SK-N-MC (cell line): ENCODE results near the gene MT1E.

ENCODE experiments used
- DNase-seq: peaks from one replicate; pipeline ENCODE4 v3.0.0-alpha.2; 2011; ENCODE audit warnings: low read depth, low spot score
- H3K27ac ChIP-seq: fragments of 200-600 bp; sonication (generic); 2 replicates; pipeline ENCODE4 v1.5.1; 2016; ENCODE audit warnings: mixed run types
- H3K36me3 ChIP-seq: fragments of 200-600 bp; sonication (generic); 2 replicates; pipeline ENCODE4 v1.6.1; 2017; ENCODE audit warnings: antibody characterized with exemption, low read length, mixed read lengths; ENCODE audit not compliant: insufficient read depth
- H3K4me3 ChIP-seq: fragments of 200-600 bp; sonication (generic); 2 replicates; pipeline ENCODE4 v1.5.1; 2016
- H3K9ac ChIP-seq: fragments of 200-600 bp; sonication (generic); 2 replicates; pipeline ENCODE4 v1.8.0; 2017; ENCODE audit warnings: mixed run types, mixed read lengths; ENCODE audit not compliant: insufficient read length
- H3K9me3 ChIP-seq: fragments of 200-600 bp; sonication (generic); 2 replicates; pipeline ENCODE4 v1.6.1; 2017; ENCODE audit warnings: low read depth, mild to moderate bottlenecking, antibody characterized with exemption, low read length, moderate library complexity, mixed read lengths
- EZH2 ChIP-seq: fragments of 200-600 bp; sonication (generic); IDR thresholded peaks from one replicate; pipeline ENCODE4 v1.6.1; 2017; ENCODE audit warnings: antibody characterized with exemption
- FOXP2 ChIP-seq: optimal IDR thresholded peaks from 2 replicates; pipeline ENCODE3; 2011; ENCODE audit warnings: mild to moderate bottlenecking, moderate library complexity; ENCODE audit not compliant: insufficient read depth; ENCODE audit errors: extremely low read length, control extremely low read depth
- POLR2AphosphoS5 ChIP-seq: IDR thresholded peaks from 2 replicates; pipeline ENCODE4 v1.6.1; 2012; ENCODE audit warnings: mild to moderate bottlenecking, low read depth, low read length, borderline replicate concordance

Gene MT1E

DNA sequence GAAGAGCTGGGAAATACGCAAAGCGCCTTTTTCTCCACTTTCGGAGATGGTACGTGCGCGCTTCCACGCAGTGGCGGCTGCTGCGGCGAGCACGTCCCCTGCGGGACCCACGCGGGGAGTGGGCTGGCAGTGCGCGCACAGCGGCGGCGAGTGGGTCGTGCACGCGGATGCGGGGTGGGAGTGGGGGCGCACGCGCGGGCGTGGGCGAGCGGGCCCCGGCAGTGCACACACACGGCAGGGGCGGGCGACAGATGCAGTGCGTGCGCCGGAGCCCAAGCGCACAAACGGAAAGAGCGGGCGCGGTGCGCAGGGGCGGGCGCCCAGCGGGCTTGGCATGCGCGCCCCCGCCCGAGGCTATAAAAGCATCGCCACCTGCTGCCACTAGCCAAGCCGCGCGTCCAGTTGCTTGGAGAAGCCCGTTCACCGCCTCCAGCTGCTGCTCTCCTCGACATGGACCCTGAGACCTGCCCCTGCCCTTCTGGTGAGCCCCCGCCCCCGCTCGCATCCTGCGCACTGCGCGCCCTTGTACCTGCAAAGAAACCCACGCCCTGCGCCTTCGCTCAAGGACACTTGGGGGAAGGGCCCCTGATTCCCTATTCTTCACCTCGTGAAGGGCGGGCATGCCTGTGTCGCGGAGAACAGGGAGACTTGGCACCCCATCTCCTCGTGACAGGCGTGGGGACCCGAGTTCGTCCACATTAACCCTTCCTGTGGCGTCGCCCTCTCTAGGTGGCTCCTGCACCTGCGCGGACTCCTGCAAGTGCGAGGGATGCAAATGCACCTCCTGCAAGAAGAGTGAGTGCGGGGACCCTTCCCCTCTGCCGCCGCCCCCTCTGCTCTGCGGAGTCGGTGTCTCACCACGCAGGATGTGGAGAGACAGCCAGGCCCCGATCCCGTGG lies 36.2 kb upstream of the MT1E start, which contains the start of gene MT3:
Gene MT3 (plus strand): TSS at position 388 of the 899 bp plus-strand sequence. CDS start 63 bp downstream, at position 451.
- no peak within 1 kb of the TSS for H3K4me3 ChIP-seq
- no peak within 1 kb of the TSS for H3K27ac ChIP-seq
- DNase-seq, result no peak
- TF ChIP-seq FOXP2, result no peak
- no peak for TF ChIP-seq POLR2AphosphoS5
- no peak for TF ChIP-seq EZH2
- H3K9ac ChIP-seq, result no peak within 1 kb of the TSS
- H3K9me3 ChIP-seq, result no peaks in the 10 kb centered on the region
- H3K36me3 ChIP-seq, result no peaks in the 10 kb centered on the region

DNA sequence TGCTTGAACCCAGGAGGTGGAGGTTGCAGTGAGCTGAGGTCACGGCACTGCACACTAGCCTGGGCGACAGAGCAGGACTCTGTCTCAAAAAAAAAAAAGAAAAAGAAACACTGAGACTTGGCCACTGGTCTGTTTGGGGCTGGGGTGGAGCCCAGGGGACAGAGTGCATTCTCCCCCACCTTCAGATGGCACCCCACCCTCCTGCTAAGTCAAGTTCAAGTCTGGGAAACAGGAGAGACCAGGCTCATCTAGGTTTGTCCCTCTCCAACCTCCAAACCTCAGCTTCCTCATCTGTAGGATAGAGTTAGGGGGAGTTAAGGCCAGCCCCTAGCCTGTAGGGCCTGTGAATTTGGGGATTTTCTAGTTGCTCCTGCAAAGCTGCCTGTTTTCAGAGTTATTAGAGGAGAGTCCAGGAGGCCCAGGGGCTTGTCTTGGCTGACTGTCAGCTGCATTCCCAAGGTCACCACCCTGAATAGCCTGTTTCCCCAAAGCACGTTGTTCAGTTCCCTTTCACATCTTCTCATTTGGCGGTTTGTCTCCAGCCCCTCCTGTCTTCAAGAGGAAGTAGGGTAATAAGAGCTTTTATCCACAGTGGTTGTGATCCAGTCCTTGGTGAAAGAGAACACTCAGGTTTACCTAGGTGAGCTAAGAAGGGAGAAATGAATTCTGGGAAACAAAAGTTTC lies 34.1 kb upstream of the MT1E start:
- H3K9ac ChIP-seq, result no peak overlapping the region
- H3K9me3 ChIP-seq, result no peaks in the 10 kb centered on the region
- no peak for DNase-seq
- no peaks in the 10 kb centered on the region for H3K36me3 ChIP-seq
- TF ChIP-seq FOXP2 (no peak), POLR2AphosphoS5 (no peak), EZH2 (no peak)
- H3K27ac ChIP-seq, result no peak overlapping the region
- H3K4me3 ChIP-seq, result no peak overlapping the region

DNA sequence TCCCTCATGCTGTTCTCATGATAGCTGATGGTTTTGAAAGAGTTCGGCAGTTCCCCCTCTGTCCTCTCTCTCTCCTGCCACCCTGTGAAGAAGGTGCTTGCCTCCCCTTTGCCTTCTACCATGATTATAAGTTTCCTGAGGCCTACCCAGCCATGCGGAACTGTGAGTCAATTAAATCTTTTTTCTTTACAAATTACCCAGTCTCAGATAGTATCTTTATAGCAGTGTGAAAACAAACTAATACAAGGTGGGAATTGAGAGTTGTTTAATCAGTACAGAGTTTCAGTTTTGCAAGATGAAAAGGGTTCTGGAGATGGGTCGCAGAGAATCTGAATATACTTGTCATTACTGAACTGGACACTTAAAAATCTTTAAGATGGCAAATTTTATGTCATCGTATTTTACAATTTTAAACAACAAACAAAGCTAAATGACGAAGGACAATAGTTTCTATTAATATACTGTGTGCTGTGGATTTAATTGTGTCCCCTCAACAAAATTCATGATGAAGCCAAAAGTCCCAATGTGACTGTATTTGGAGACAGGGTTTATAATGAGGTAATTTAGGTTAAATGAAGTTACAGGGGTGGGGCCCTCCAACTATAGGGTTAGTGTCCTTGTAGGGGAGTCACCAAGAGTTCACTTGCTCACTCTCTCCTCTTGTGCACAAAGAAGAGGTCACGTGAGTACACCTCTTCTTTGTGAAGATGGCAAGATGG lies 31.8 kb upstream of the MT1E start:
- TF ChIP-seq FOXP2 (no peak), POLR2AphosphoS5 (no peak), EZH2 (no peak)
- H3K9ac ChIP-seq, result no peak overlapping the region
- H3K4me3 ChIP-seq, result no peak overlapping the region
- H3K9me3 ChIP-seq, result no peaks in the 10 kb centered on the region
- DNase-seq, result no peak
- no peak overlapping the region for H3K27ac ChIP-seq
- H3K36me3 ChIP-seq, result no peaks in the 10 kb centered on the region

DNA sequence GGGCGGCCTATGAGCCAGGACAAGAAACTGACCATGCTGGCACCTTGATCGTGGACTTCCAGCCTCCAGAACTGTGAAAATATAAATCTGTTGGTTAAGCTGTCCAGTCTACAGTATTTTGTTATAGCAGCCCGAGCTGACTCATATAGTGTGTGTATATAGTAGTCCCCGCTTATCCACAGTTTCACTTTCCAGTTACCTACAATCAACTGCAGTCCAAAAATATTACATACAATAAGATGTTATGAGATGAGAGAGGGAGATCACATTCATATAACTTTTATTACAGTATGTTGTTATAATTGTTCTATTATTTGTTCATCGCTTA lies 31.3 kb upstream of the MT1E start:
- H3K27ac ChIP-seq, result no peak overlapping the region
- no peak for TF ChIP-seq FOXP2
- no peak for TF ChIP-seq POLR2AphosphoS5
- TF ChIP-seq EZH2, result no peak
- no peaks in the 10 kb centered on the region for H3K36me3 ChIP-seq
- no peak overlapping the region for H3K9ac ChIP-seq
- DNase-seq, result no peak
- no peak overlapping the region for H3K4me3 ChIP-seq
- H3K9me3 ChIP-seq, result no peaks in the 10 kb centered on the region

DNA sequence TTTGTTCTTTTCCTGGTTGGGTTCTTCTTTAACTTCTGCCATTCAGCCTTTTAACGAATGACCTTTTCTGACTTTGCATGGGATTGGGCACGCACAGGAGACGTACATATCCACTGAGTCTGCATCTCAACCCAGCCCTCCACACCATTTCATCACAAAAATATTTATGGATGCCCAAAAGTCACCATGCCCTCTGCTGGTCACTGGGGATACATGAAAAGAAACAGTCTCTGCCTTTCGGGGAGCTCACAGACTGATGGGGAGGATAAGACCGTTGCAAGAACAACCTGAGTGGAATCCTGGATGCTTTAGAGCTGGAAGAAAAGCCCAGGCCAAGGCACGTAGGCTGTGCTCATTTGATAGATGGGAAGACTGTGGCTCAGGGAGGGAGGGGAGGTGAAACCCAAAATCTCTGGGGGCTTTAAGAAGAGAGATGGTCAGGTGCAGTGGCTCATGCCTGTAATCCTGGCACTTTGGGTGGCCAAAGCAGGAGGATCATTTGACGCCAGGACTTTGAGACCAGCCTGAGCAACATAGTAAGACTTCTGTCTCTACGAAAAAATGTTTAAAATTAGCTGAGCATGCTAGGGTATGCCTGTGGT lies 25.1 kb upstream of the MT1E start:
- no peak for DNase-seq

DNA sequence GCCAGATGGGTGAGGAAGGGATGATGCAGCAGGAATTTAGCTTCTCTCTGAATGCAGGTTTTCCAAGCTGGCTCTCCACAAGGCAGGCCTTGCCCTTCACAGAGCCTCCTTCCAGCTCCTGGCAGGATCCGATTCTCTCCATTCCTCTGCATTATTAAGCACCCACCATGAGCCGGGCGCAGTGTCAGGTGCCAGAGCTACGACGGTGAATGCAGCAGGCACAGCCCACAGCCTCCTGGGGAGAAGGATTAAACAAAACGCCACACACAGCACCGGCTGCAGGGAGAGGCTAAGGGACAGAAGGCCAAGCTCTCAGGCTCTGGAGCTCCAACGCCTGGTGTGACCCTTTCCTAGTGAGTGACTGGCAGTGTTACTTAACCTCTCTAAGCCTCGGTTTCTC lies 24.3 kb upstream of the MT1E start:
- no peak overlapping the region for H3K4me3 ChIP-seq
- TF ChIP-seq EZH2 (no peak), FOXP2 (no peak), POLR2AphosphoS5 (no peak)
- no peaks in the 10 kb centered on the region for H3K9me3 ChIP-seq
- H3K27ac ChIP-seq, result no peak overlapping the region
- H3K36me3 ChIP-seq, result no peaks in the 10 kb centered on the region
- H3K9ac ChIP-seq, result no peak overlapping the region
- DNase-seq, result no peak

More for the DNA sequence above, 25.1 kb upstream of the MT1E start:
- no peaks in the 10 kb centered on the region for H3K9me3 ChIP-seq
- H3K9ac ChIP-seq, result no peak overlapping the region
- TF ChIP-seq FOXP2 (no peak), EZH2 (no peak), POLR2AphosphoS5 (no peak)
- H3K27ac ChIP-seq, result no peak overlapping the region
- H3K36me3 ChIP-seq, result no peaks in the 10 kb centered on the region
- H3K4me3 ChIP-seq, result no peak overlapping the region

DNA sequence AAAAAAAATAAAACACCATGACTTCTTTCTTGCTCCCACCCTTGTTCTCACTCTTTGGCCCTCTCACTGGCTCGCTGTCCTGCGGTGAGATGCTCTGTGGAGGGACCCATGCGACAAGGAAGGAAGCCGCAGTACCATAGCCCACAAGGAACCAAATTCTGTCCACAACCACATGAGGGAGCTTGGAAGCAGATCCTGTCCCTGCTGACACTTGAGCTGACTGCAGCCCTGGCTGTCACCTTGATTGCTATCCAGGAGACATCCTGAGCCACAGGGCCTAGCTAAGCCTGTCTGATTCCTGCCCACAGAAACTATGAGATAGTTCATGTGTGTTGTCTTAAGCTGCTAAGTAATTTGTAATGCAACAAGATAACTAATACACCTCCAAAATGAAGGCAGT lies 22.0 kb upstream of the MT1E start:
- H3K9me3 ChIP-seq, result no peaks in the 10 kb centered on the region
- no peak overlapping the region for H3K27ac ChIP-seq
- no peak for DNase-seq
- H3K36me3 ChIP-seq, result no peaks in the 10 kb centered on the region
- TF ChIP-seq FOXP2 (no peak), EZH2 (no peak), POLR2AphosphoS5 (no peak)
- H3K4me3 ChIP-seq, result no peak overlapping the region
- H3K9ac ChIP-seq, result no peak overlapping the region

DNA sequence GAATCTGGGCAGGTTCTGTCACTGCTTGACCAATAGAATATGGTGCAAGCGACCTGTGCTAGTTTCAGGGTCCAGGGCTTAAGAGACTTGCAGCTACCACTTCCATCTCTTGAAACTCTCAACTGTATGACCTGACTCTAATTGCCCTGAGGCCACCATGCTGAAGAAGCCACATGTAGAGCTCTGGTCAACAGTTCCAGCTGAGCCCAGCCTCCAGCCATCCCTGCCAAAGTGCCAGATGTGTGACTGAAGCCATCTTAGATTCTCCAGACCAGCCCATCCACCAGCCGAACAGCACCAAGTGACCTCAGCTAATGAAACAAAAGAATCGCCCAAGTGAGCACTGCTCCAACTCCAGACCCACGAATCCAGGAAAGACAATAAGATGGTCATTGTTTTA lies 20.6 kb upstream of the MT1E start:
- no peaks in the 10 kb centered on the region for H3K36me3 ChIP-seq
- H3K4me3 ChIP-seq, result no peak overlapping the region
- no peak for DNase-seq
- H3K27ac ChIP-seq, result no peak overlapping the region
- TF ChIP-seq FOXP2 (no peak), EZH2 (no peak), POLR2AphosphoS5 (no peak)
- no peak overlapping the region for H3K9ac ChIP-seq
- H3K9me3 ChIP-seq, result no peaks in the 10 kb centered on the region
